ENCODE measurements around the gene INPP5F.

- no peak for TF ChIP-seq ZNF24 (IDR thresholded peaks at IDR 0.05)
- TF ChIP-seq TRIM28 (IDR thresholded peaks at IDR 0.05): no peak
Observed at GRCh38 chr10:119753309-119753708, 27.5 kb downstream of the INPP5F start.

Data from K562 (cell line).